GM19397 (cell line): ENCODE results near the gene TPRX1.
"Not testable (repeated sequence)": the region's sequence is repeated elsewhere in the genome, so short reads cannot be mapped to it uniquely, and the experiment has no call there.

Experiments used
- ATAC-seq: cut with Tn5 transposase; IDR thresholded peaks from one replicate; pipeline ENCODE4 v1.9.1; 2021; ENCODE audit warnings: mild to moderate bottlenecking, moderate library complexity; ENCODE audit not compliant: unreplicated experiment

Gene TPRX1

GRCh38 chr19:47802521-47803043 lies 1.8 kb downstream of the TPRX1 start:
- ATAC-seq, result no peak

- no peak for ATAC-seq
Observed at GRCh38 chr19:47801270-47801669, 3.1 kb downstream of the TPRX1 start.

- no peak for ATAC-seq
Observed at GRCh38 chr19:47798904-47799266, 5.5 kb downstream of the TPRX1 start.

GRCh38 chr19:47797996-47798903 lies 6.1 kb downstream of the TPRX1 start:
- no peak for ATAC-seq

- no peak for ATAC-seq
Observed at GRCh38 chr19:47796785-47797184, 7.6 kb downstream of the TPRX1 start.

- ATAC-seq, result no peak
Observed at GRCh38 chr19:47794526-47794925, 9.8 kb downstream of the TPRX1 start.

- ATAC-seq, result no peak
Observed at GRCh38 chr19:47792616-47793015, 11.7 kb downstream of the TPRX1 start.

GRCh38 chr19:47790398-47790814 lies 13.9 kb downstream of the TPRX1 start:
- no peak for ATAC-seq

- ATAC-seq, result not testable (repeated sequence)
Observed at GRCh38 chr19:47789811-47790210, 14.5 kb downstream of the TPRX1 start.

GRCh38 chr19:47787307-47787706 lies 17.0 kb downstream of the TPRX1 start:
- ATAC-seq, result not testable (repeated sequence)

GRCh38 chr19:47786566-47786965 lies 17.8 kb downstream of the TPRX1 start:
- no peak for ATAC-seq

- ATAC-seq, result no peak
Observed at GRCh38 chr19:47781590-47782262, 22.6 kb downstream of the TPRX1 start.

- no peak for ATAC-seq
Observed at GRCh38 chr19:47780215-47780551, 24.2 kb downstream of the TPRX1 start.

GRCh38 chr19:47779524-47780214 lies 24.7 kb downstream of the TPRX1 start:
- ATAC-seq, result no peak

GRCh38 chr19:47778954-47779351 lies 25.4 kb downstream of the TPRX1 start:
- ATAC-seq, result peak; percentile 6

GRCh38 chr19:47778049-47778953 lies 26.1 kb downstream of the TPRX1 start, which contains the start of gene SELENOW:
Gene SELENOW, plus strand, starts transcription at chr19:47778703. Its CDS starts 83 bp downstream, at chr19:47778786.
- peak; percentile 84 for ATAC-seq

GRCh38 chr19:47777245-47778048 lies 26.9 kb downstream of the TPRX1 start:
- ATAC-seq, result not testable (repeated sequence)

GRCh38 chr19:47776568-47776967 lies 27.8 kb downstream of the TPRX1 start:
- ATAC-seq, result no peak

- ATAC-seq, result not testable (repeated sequence)
Observed at GRCh38 chr19:47771291-47771690, 33.1 kb downstream of the TPRX1 start.
